GM18858 (cell line): ENCODE data around the gene DISC1.
"Not testable (repeated sequence)": the region's sequence is repeated elsewhere in the genome, so short reads cannot be mapped to it uniquely, and the experiment has no call there.

Experiments
- ATAC-seq: cut with Tn5 transposase; IDR thresholded peaks from one replicate; pipeline ENCODE4 v1.9.1; 2021; ENCODE audit not compliant: unreplicated experiment

Gene DISC1

DNA sequence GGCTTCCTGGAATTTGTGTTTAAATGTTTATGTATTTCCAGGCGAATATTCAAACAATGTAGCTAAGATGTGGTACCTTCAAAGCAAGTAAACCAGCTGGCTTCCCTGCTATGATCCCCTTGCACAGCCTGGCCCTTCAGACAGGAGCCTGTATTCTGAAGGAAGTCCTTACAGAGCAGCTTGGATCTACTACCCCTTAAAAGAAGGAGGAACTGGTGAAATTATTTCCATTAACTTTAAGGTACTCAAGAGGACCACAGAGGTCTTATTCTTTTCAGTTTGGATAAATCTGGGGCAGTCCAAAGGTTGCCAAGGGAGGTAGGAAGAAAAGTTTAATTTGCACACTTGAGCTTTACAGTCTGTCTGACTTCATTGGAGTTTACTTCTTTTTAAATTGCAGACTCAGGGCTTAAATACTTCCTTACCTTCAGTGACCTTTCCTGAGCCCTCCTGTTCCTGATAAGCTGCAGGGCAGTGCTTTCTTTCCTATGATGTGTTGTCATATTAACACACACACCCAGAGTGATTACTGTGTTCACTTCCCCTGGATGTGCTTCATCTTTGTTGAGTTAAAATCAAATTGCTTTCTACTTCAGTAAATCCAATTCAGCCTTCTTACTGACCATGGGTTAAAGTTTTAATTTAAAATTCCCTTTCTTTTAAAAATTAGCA lies 40.5 kb downstream of the DISC1 start:
- ATAC-seq: no peak

DNA sequence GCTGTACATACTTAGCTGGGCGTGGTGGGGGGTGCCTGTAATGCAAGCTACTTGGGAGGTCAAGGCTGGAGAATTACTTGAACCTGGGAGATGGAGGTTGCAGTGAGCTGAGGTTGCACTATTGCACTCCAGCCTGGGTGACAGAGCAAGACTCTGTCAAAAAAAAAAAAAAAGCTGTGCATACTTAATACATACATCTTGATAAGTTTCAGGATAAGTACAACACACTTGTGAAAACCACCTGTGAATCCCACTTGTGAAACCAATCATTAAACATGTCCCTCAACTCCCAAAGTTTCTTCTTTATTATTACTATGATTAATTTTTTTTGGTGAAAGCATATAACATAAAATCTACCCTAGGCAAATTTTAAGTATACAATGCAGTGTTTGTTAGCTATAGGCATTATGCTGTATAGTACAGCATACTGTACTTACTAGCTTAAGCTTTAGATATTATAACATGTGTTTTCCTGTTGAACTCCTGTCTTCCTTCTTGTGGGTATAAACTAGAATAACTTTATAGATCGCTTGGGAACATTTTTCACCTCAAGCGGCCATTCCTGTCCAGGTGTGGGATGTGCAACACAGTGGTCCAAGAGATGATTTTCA lies 41.4 kb downstream of the DISC1 start:
- no peak for ATAC-seq

DNA sequence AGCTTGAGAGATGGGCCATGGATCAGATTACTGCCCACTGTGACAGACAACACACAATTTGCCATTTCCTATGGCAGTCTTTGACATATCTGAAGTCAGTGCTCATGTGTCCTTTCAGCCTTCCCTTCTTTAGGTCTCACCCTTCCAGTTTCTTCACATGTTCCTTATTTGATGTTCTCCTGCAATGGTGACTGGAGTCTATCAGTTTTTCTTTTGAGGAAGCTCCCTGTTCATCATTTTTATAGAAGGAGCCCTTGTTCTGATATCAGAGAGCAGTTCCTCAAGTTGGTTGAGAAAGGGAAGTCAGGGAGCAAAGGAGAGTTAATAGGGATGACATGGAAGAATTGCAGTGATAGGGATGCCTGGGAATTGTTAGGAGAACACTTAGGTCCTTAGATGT lies 42.2 kb downstream of the DISC1 start:
- ATAC-seq: no peak

DNA sequence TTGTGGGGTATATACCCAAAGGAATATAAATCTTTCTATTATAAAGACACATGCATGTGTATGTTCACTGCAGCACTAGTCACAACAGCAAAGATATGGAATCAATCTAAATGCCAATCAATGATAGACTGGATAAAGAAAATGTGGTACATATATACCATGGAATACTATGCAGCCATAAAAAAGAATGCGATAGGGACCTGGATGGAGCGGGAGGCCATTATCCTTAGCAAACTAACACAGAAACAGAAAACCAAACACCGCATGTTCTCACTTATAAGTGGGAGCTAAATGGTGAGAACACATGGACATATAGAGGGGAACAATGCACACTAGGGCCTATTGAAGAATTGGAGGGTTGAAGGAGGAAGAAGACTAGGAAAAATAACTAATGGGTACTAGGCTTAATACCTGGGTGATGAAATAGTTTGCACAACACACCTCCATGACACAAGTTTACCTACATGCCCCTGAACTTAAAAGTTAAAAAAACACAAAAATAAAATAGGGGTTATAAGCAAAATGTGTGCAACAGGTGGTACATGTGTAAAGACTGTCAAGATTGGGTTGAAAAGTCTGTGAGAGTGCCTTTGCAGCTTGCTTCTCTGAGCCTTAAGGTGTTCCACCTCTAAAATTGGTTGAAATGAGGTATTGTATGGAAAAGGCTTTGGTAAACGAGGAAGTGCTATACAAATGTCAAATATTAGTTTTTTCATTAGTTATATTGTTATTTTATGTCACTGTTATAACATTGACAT lies 43.5 kb downstream of the DISC1 start:
- not testable (repeated sequence) for ATAC-seq

DNA sequence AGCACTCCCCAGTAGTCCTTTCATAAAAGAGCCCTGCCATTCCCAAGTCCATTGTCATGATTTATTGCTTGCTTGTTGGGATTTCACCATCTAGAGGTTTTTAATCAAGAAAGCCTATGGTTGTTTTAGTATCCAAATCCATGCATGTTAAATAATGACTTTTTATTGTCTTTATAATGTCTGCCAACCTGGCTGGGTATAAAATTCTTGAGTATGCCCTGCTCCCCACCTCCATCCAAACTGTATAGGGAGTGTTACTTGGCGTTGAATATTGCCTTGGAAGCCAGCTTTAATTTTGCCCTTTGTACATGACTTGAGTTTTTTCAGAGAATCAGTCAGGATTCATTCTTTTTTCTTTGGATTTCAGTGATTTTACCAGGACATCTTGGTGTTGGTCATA lies 44.2 kb downstream of the DISC1 start:
- no peak for ATAC-seq

DNA sequence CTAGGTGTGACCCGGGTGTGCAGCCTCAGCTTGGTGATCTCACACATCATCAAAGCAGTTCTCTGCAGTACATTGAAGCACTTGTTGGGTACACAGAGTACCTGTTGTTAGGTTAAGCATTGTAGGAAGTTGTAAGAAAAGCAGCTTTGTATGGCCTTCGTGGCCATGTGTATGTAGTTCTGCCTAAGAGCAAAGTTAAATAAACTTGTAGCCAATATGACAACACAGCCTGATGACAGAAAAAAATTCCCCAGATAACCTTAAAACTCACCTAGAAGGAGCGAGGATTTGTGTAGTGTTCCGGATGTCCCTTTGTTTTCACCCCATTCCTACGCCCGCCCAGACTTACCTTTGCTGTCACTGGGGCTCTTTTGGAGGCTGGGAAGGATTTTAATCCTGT lies 48.0 kb downstream of the DISC1 start:
- ATAC-seq: no peak

DNA sequence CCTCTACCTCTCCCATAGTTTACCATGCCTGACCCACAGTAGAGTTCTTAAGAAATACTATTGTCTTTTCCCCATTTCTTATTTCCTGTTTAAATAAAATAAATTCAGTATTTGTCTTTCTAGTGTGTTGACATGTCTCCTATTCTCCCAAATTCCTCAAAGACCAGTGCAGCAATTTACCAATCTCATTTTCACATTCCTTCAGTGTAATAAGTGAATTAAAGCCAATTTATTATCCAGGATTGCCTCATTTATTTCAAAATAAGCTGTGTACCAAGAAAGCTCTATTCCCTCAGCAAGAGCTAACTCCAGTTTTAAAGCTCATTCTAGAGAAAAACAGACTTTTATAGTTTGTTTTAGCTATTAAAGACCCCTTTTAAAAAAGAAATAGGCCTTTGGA lies 49.9 kb downstream of the DISC1 start:
- ATAC-seq: no peak

DNA sequence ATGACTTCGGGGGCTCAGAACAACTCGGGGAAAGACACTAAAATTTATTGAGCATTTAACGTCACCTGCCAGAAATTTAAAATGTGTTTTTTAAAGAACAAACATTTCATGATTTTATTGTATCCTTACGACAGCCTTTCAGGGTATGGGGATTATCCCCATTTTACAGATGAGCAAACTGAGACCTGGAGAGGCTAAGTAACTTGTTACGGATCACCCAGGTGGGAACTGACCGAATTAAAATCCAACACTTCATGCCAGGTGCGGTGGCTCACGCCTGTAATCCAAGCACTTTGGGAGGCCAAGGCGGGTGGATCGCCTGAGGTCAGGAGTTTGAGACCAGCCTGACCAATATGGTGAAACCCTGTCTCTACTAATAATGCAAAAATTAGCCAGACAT lies 50.9 kb downstream of the DISC1 start:
- ATAC-seq: no peak

DNA sequence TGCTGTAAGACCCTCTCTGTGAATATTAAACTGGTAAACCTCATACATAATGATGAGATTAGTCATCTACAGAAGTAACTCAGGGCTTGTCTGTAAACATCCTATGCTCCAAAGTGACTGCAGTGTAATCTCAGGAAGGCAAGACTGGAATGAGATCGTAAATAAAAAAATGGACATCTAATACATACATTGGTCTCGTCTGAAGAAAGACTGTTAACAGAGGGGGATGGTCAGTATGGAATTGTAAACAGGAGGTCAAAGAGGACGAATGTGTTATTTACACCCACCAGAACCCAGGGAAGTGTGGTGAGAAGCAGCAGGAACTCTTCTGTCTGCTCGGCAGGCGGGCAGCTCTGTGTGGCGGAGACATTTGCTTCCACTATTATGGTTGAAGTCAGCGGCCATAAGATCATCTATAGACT lies 51.4 kb downstream of the DISC1 start:
- no peak for ATAC-seq

DNA sequence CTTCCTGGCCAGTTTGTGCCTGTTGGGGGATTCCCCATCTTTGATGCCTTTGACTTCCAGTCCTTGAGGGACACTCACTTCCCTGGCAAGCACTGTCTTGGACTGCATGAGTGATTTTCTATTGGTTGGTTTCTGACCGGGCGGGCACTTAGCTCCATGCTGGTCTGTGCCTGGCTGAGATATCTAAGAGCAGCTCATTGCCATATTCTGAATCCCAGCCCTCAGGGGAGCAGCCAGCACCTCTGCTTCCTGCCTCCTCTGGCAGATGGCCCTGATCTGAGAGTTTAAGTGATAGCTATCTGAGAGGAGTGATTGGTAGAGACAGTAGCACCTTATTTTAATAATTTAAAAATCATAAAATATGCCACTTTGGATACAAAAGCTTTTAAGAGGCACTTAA lies 52.5 kb downstream of the DISC1 start:
- ATAC-seq: no peak

DNA sequence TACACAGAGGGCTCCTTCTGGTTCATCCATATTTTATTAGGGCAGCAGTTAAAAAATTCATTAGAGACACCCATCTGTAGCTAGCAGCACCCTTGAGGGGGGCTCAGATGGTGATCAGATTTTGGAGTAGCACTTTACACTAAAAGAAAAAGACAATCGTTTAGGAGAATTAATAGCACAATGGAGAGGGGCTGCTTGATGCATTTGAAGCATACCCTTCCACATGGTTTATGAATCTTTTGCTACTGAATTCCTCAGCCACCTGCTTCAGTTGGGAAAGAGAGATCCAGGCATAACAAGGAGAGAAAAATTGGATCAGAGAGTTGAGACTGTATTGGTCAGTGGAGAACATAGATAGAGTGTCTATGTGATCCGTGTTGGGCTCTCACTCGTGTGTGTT lies 54.4 kb downstream of the DISC1 start:
- ATAC-seq: no peak

DNA sequence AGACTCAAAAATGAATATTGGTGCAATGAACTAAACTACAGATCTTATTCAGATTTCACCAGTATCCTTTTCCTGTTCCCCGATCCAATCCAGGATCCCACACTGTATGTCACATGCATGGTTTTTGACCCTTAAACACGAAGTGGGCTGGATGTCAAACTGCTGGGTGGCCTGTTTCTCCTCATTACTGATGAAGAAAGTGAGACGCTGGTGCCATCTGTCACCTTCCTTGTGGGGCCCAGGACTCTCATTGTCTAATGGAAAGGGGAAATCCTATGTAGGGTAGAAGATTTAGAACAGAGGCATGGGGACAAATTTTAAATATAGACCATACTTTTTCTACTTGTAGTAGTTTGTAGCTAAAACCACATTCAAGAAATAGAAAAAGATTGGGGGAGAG lies 56.2 kb downstream of the DISC1 start:
- ATAC-seq: no peak

DNA sequence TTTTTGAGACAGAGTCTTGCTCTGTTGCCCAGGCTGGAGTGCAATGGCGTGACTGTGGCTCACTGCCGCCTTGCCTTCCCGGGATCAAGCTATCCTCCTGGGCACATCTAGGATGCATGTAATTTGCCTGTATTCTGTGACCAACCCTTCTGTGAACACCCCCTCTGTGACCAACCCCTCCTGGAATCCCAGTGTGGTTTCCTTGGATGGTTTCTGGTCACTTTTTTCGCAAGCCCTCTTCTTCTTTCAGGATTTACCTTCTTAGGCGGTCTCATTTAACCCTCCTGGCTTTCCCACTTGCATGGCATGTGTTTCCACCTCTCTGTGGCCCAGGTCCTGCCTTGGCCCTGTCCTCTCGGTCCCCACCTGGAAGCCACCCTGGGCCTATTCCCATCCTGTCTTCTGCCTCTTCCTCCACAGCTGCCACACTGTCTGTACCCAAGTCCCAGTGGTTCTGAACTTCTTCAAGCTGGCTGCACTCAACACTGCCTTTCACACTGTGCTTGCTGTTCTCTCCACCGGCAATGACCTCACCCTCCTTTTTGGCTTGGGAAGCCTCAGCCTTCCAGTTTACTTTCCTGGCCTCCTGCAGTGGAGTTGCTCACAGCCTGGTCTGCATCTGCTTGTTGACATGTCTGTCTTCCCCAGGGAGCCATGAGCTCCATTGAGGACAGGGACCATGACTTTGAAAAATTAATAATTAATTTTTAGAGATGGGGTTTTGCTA lies 57.0 kb downstream of the DISC1 start:
- ATAC-seq: no peak

DNA sequence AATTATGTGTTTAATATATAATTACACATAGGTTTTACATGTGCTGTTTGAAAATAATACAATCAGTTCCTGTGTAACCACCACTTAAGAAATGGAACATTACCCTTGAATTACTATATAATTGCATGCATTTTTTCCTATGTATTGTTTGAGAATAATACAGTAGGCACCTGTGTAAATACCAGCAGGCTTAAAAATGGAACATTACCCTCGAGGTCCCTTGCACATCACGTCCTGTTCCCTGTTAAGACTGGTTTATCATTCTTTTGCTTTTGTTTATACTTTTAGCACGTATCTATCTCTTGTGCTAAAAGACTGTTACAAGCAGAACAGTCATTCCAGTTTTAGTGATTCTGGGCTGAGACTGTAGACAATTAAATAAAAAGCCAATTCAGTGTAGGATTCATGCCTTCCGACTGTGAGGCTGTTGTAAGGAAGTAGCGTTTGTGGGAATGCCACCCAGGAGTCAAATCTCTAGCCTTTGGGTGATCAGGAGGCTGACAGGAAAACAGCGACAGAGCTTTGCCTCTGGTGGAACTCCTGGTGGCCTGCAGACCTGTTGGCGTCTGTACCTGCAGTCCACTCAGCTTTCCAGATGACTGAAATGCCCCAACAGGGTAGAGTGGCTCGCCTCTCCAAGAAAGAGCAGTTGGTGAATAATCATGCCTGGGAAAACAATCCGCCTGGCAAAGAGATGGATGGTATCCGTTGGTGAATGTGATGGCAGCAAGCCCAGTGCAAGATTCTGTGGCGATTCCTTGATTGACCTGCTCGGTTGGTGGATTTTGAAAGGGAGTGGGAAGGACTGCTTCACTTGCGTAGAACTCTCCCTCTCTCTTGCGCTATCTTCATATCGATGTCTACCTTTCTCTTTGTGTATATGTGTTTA lies 58.0 kb downstream of the DISC1 start:
- ATAC-seq: no peak

DNA sequence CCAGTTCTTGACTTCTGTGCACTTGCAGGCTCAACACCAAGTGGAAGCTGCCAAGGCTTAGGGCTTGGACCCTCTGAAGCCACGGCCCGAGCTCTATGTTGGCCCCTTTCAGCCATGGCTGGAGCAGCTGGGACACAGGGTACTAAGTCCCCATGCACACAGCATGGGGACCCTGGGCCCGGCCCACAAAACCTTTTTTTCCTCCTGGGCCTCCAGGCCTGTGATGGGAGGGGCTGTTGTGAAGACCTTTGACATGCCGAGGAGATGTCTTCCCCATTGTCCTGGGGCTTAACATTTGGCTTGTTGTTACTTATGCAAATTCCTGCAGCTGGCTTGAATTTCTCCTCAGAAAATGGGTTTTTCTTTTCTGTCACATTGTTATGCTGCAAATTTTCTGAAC lies 59.8 kb downstream of the DISC1 start:
- ATAC-seq: no peak

DNA sequence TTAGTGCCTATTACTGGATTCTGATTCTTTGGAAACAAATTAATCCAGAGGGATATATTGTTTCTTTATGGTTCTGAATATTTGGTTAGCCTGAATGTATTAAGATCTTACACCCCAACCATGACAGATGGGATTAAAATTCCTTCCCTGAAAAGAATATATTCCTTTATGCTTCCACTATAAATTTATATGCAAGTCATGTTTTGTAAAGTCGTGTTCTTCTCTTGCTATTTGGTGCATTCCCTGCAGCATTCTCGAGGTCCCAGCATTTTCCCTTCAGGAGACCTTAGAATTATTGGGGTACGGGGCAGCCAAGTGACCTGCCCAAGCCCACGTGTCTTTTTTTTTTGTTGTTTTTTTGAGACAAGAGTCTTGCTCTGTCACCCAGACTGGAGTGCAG lies 62.4 kb downstream of the DISC1 start:
- no peak for ATAC-seq

DNA sequence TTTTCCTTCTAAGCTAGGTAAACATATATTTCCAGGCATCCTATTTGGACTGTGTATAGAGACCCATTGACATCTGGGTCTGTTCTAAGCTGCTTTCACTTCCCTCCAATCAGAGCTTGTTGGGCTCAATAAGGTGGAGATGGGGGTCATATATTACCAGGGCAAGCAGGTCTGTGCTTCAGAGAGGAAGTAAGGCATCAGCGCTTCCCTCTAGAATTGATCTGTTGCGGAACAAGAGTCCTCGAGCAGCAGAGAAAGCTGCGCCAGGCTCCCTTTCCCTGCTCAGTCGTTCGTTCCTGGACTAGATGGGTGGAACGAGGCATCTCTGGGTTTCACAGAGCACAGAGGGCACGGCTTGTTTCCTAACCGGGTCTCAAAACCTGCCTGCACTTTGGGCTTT lies 63.5 kb downstream of the DISC1 start:
- ATAC-seq: no peak

DNA sequence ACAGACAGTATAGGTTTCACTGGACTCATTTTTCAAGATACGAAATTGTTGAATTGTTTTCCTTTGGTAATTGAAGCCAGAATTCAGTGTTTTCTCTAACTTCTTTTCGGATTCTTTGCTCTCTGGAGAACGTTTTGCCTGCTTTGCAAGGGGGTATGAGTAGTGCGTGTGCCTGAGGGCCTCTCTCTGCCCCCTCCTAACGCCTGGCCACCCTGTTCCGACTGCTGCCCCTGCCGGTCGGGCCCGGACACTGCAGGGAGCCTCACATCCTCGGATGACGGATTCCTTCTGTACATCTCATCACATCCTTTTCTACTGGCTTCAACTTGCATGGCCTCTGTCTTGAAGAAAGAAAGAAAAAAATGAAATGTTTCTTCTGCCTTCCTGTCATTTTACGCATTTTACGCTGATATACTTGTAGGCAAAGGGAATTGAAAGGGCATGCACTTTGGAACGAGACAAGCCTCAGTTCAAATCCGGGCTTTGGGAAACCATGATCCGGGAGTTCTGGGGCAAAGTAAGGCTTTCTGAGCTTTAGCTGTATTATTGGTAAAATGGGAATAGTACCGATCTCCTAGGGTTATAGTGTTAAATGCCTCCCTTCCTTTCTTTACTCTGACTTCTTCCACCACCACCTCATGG lies 65.1 kb downstream of the DISC1 start:
- ATAC-seq: no peak

DNA sequence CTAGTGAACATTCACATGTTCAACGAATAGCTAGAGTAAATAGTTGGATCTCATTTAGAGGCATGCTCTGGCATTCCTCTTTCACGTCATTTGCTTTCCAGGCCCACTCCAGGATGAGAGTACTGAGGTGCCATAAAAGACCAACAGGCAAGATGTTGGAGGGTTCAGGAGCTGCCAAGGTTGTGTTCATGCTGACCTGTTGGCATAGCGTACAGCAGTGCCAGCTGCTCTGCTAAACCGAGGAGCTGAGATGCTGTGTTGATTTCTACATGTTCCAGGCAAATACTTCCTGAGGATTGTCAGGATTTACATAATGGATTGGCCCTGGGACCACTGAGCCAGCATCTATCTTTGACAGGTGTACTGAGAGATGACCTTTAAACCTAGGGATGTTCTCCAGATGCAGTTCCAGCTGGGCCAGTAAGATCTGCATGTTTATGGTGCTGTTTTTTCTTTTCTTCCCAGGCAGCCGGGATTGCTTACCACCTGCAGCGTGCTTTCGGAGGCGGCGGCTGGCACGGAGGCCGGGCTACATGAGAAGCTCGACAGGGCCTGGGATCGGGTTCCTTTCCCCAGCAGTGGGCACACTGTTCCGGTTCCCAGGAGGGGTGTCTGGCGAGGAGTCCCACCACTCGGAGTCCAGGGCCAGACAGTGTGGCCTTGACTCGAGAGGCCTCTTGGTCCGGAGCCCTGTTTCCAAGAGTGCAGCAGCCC lies 66.9 kb downstream of the DISC1 start:
- ATAC-seq: no peak

DNA sequence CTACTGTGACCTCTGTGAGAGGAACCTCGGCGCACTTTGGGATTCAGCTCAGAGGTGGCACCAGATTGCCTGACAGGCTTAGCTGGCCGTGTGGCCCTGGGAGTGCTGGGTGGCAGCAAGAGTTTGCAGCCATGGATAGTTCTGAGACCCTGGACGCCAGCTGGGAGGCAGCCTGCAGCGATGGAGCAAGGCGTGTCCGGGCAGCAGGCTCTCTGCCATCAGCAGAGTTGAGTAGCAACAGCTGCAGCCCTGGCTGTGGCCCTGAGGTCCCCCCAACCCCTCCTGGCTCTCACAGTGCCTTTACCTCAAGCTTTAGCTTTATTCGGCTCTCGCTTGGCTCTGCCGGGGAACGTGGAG lies 67.5 kb downstream of the DISC1 start:
- no peak for ATAC-seq
